ENCODE results near the gene STAG1.

- TF ChIP-seq CTCF (IDR thresholded peaks at IDR 0.05; ENCODE audit: low read depth, low read length, missing input control) (no peak), RAD21 (IDR thresholded peaks at IDR 0.05) (no peak), REST (IDR thresholded peaks at IDR 0.05) (no peak), TAF1 (conservative IDR thresholded peaks at IDR 0.05) (no peak), YY1 (IDR thresholded peaks at IDR 0.05) (no peak), HNF4A (conservative IDR thresholded peaks at IDR 0.05) (no peak), ATF3 (IDR thresholded peaks at IDR 0.05) (no peak), SP1 (IDR thresholded peaks at IDR 0.05) (no peak), ZBTB33 (IDR thresholded peaks at IDR 0.05) (no peak), JUND (IDR thresholded peaks at IDR 0.05) (no peak), RXRA (IDR thresholded peaks at IDR 0.05) (no peak), EGR1 (IDR thresholded peaks at IDR 0.05; ENCODE audit: low read depth in 2 of 2) (no peak)
Measured at GRCh38 chr3:136584728-136585127, 167.4 kb downstream of the STAG1 start.
